Measurements from ENCODE around the gene U2SURP.
"Not testable (repeated sequence)": the region's sequence is repeated elsewhere in the genome, so short reads cannot be mapped to it uniquely, and the experiment has no call there.

The U2SURP gene

GRCh38 chr3:143068059-143068458 lies 66.7 kb downstream of the U2SURP start:
- no peak for DNase-seq (ENCODE audit: low read depth in 1 of 2, low spot score in 1 of 2)

GRCh38 chr3:143070977-143071551 lies 69.7 kb downstream of the U2SURP start:
- no peak for DNase-seq (ENCODE audit: low read depth in 1 of 2, low spot score in 1 of 2)

GRCh38 chr3:143071776-143072175 lies 70.4 kb downstream of the U2SURP start:
- DNase-seq (ENCODE audit: low read depth in 1 of 2, low spot score in 1 of 2) = no peak

GRCh38 chr3:143072298-143073020 lies 71.1 kb downstream of the U2SURP start:
- not testable (repeated sequence) for DNase-seq (ENCODE audit: low read depth in 1 of 2, low spot score in 1 of 2)

GRCh38 chr3:143073541-143073940 lies 72.2 kb downstream of the U2SURP start:
- not testable (repeated sequence) for DNase-seq (ENCODE audit: low read depth in 1 of 2, low spot score in 1 of 2)

GRCh38 chr3:143073983-143074382 lies 72.6 kb downstream of the U2SURP start:
- not testable (repeated sequence) for DNase-seq (ENCODE audit: low read depth in 1 of 2, low spot score in 1 of 2)

- DNase-seq (ENCODE audit: low read depth in 1 of 2, low spot score in 1 of 2) = no peak
These were observed 77.5 kb downstream of the U2SURP start for GRCh38 chr3:143078883-143079282.

- no peak for DNase-seq (ENCODE audit: low read depth in 1 of 2, low spot score in 1 of 2)
These were observed 78.8 kb downstream of the U2SURP start for GRCh38 chr3:143080196-143080595.

GRCh38 chr3:143081365-143081764 lies 80.0 kb downstream of the U2SURP start:
- DNase-seq (ENCODE audit: low read depth in 1 of 2, low spot score in 1 of 2) = no peak

- DNase-seq (ENCODE audit: low read depth in 1 of 2, low spot score in 1 of 2) = peak in 1 of 2 donors; percentile 4
These were observed 80.7 kb downstream of the U2SURP start for GRCh38 chr3:143081844-143082778.

- DNase-seq (ENCODE audit: low read depth in 1 of 2, low spot score in 1 of 2) = no peak
These were observed 82.4 kb downstream of the U2SURP start for GRCh38 chr3:143083781-143084180.

GRCh38 chr3:143084856-143085731 lies 83.7 kb downstream of the U2SURP start:
- no peak for DNase-seq (ENCODE audit: low read depth in 1 of 2, low spot score in 1 of 2)

GRCh38 chr3:143088835-143089234 lies 87.5 kb downstream of the U2SURP start:
- no peak for DNase-seq (ENCODE audit: low read depth in 1 of 2, low spot score in 1 of 2)

GRCh38 chr3:143089965-143090364 lies 88.6 kb downstream of the U2SURP start:
- no peak for DNase-seq (ENCODE audit: low read depth in 1 of 2, low spot score in 1 of 2)

GRCh38 chr3:143090486-143090885 lies 89.1 kb downstream of the U2SURP start:
- DNase-seq (ENCODE audit: low read depth in 1 of 2, low spot score in 1 of 2) = no peak

GRCh38 chr3:143090976-143091837 lies 89.8 kb downstream of the U2SURP start:
- DNase-seq (ENCODE audit: low read depth in 1 of 2, low spot score in 1 of 2) = no peak

- no peak for DNase-seq (ENCODE audit: low read depth in 1 of 2, low spot score in 1 of 2)
These were observed 90.8 kb downstream of the U2SURP start for GRCh38 chr3:143092191-143092590.

- DNase-seq (ENCODE audit: low read depth in 1 of 2, low spot score in 1 of 2) = no peak
These were observed 94.4 kb downstream of the U2SURP start for GRCh38 chr3:143095813-143096212.

GRCh38 chr3:143098032-143098764 lies 96.8 kb downstream of the U2SURP start:
- DNase-seq (ENCODE audit: low read depth in 1 of 2, low spot score in 1 of 2) = no peak
